Fibroblast of lung (primary cell): ENCODE measurements around the gene CCDC33.

Experiments used
- CTCF ChIP-seq, 2 donors: IDR thresholded peaks in 1 of 2; conservative IDR thresholded peaks in 1 of 2; 1 replicate in 1 of 2; 2 replicates in 1 of 2; pipeline ENCODE4 v1.5.1; 2011 to 2012; ENCODE audit warnings: low read length in 2 of 2, control low read depth in 1 of 2, inconsistent platforms in 1 of 2, low read depth in 1 of 2, mild to moderate bottlenecking in 1 of 2
- EZH2 ChIP-seq: IDR thresholded peaks from 2 replicates; pipeline ENCODE4 v1.5.1; 2012; ENCODE audit warnings: low read length, control low read depth, mild to moderate bottlenecking; ENCODE audit errors: missing control alignments

DNA sequence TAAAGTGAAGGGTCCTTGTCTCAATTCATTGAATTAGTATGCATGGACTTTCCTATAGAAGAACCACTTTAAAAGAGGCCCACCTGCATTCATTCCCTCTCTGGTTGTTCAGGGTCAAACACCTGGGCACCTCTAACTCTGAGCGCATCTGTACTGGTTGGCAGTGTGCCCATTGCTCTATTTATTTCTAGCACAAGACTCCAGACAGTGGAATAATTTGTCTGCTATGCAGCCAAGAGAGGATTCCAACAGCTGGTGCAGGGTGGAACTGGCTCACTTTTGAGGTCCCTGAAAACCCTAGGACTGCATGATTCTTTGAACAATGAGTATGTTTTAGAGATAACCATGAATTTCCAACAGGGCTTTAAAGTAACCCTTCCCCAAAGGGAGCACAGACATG lies 57.9 kb downstream of the CCDC33 start:
- TF ChIP-seq CTCF (conservative IDR thresholded peaks at IDR 0.05 in 1 of 2, IDR thresholded peaks at IDR 0.05 in 1 of 2; ENCODE audit: low read depth in 1 of 2, low read length in 2 of 2): no peak
- no peak for TF ChIP-seq EZH2
